ENCODE results near the gene RASD2. TPM values are rescaled to one million over a fixed set of nuclear protein-coding genes. Genes with fewer than 3 reads are reported as not detected.

The RASD2 gene
- total and polyA plus RNA-seq, 10 donors = 0.04 to 0.44 (median 0.17) TPM; not detected in 3

- H3K9me3 ChIP-seq = peaks cover 0 to 14% (median 9%) of the 10 kb centered on the region in 8 donors
- no peak for TF ChIP-seq POLR2AphosphoS5 (IDR thresholded peaks at IDR 0.05)
- TF ChIP-seq CTCF (IDR thresholded peaks at IDR 0.05 in 8 of 11, conservative IDR thresholded peaks at IDR 0.05 in 3 of 11) = no peak
- TF ChIP-seq POLR2A (IDR thresholded peaks at IDR 0.05) = no peak
- 76 to 86% (median 83%) methylated on average over 12 of the region's 12 CpGs for WGBS, 5 donors
- DNase-seq = no peak
- intact Hi-C loops (cut with DNase I; ENCODE audit: low total_unique reads) = no loop called here
- H3K27ac ChIP-seq = no peak overlapping the region
- peaks cover 0 to 24% (median 0%) of the 10 kb centered on the region in 7 donors for H3K27me3 ChIP-seq (replicated peaks in 1 of 7)
- H3K4me1 ChIP-seq = peaks cover 0 to 6% (median 0%) of the 10 kb centered on the region in 6 donors
- no peak overlapping the region for H3K4me3 ChIP-seq
- H3K36me3 ChIP-seq = no peaks in the 10 kb centered on the region
Measured at GRCh38 chr22:35526333-35526979, 14.2 kb upstream of the RASD2 start.

DNA sequence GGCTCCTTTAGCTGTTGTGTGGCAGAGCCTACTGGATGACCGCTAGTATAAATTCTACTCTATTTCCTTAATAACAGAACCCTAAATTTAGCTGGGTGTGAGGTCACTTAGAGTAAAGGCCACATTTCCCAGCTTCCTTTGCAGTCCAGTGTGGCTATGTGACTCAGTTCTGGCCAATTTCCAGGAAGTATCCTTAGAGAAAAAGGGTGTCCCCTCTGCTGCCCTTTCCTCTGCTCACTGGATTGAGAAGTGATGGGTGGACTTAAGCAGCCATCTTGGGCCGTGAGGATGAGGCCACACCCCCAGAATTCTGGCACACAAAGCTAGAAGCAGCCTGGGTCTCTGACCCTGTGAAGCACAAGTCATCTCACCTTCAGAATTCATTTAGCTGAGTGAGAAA, 11.7 kb upstream of the RASD2 start:
- Histone ChIP-seq H3K36me3 (no peaks in the 10 kb centered on the region), H3K27ac (no peak overlapping the region), H3K4me1 (no peaks in the 10 kb centered on the region), H3K4me3 (no peak overlapping the region), H3K27me3 (replicated peaks in 1 of 7) (peaks cover 0 to 13% (median 0%) of the 10 kb centered on the region in 7 donors), H3K9me3 (peaks cover 0 to 14% (median 9%) of the 10 kb centered on the region in 8 donors)
- DNase-seq = no peak
- no peak for TF ChIP-seq POLR2A (IDR thresholded peaks at IDR 0.05)
- TF ChIP-seq CTCF (IDR thresholded peaks at IDR 0.05 in 8 of 11, conservative IDR thresholded peaks at IDR 0.05 in 3 of 11) = no peak
- TF ChIP-seq POLR2AphosphoS5 (IDR thresholded peaks at IDR 0.05) = no peak
- intact Hi-C loops (cut with DNase I; ENCODE audit: low total_unique reads) = no loop called here
- WGBS, 5 donors = 81 to 94% (median 86%) methylated on average over 2 of the region's 2 CpGs

- intact Hi-C loops (cut with DNase I; ENCODE audit: low total_unique reads) = no loop called here
- Histone ChIP-seq H3K27ac (no peak overlapping the region), H3K36me3 (no peaks in the 10 kb centered on the region), H3K9me3 (peaks cover 0 to 14% (median 9%) of the 10 kb centered on the region in 8 donors), H3K27me3 (replicated peaks in 1 of 7) (peaks cover 0 to 14% (median 0%) of the 10 kb centered on the region in 7 donors), H3K4me1 (no peaks in the 10 kb centered on the region), H3K4me3 (no peak overlapping the region)
- TF ChIP-seq POLR2A (IDR thresholded peaks at IDR 0.05) = no peak
- TF ChIP-seq CTCF (IDR thresholded peaks at IDR 0.05 in 8 of 11, conservative IDR thresholded peaks at IDR 0.05 in 3 of 11) = no peak
- no peak for TF ChIP-seq POLR2AphosphoS5 (IDR thresholded peaks at IDR 0.05)
- WGBS, 5 donors = 84 to 90% (median 86%) methylated on average over 3 to 4 of the region's 4 CpGs
- no peak for DNase-seq
Measured at GRCh38 chr22:35530700-35531099, 9.9 kb upstream of the RASD2 start.

GRCh38 chr22:35531202-35531601, 9.4 kb upstream of the RASD2 start:
- WGBS, 5 donors = 90 to 98% (median 92%) methylated on average over 6 of the region's 6 CpGs
- TF ChIP-seq CTCF (IDR thresholded peaks at IDR 0.05 in 8 of 11, conservative IDR thresholded peaks at IDR 0.05 in 3 of 11) = no peak
- TF ChIP-seq POLR2A (IDR thresholded peaks at IDR 0.05) = no peak
- TF ChIP-seq POLR2AphosphoS5 (IDR thresholded peaks at IDR 0.05) = no peak
- no peak overlapping the region for H3K27ac ChIP-seq
- no peak overlapping the region for H3K4me3 ChIP-seq
- peaks cover 0 to 4% (median 2%) of the 10 kb centered on the region in 6 donors for H3K4me1 ChIP-seq
- H3K9me3 ChIP-seq = peaks cover 0 to 14% (median 9%) of the 10 kb centered on the region in 8 donors
- no peak for DNase-seq
- intact Hi-C loops (cut with DNase I; ENCODE audit: low total_unique reads) = no loop called here
- peaks cover 0 to 19% (median 0%) of the 10 kb centered on the region in 7 donors for H3K27me3 ChIP-seq (replicated peaks in 1 of 7)
- H3K36me3 ChIP-seq = no peaks in the 10 kb centered on the region
